GM10248 (cell line): Measurements from ENCODE around the gene FGF14.

Experiments
- CTCF ChIA-PET: fragments of 300-600 bp; sonication (Branson Sonifier 250); formaldehyde crosslinking; extraction: SDS; loops from one replicate; lab custom pipeline; 2021; ENCODE audit warnings: antibody characterized with exemption; lab: Yijun Ruan, JAX
- POLR2A ChIA-PET: fragments of 350-650 bp; sonication (Branson Sonifier 250); formaldehyde crosslinking; extraction: SDS; loops from one replicate; lab custom pipeline; 2020; ENCODE audit warnings: antibody characterized with exemption; lab: Yijun Ruan, JAX
- DNase-seq: peaks from one replicate; pipeline ENCODE4 v3.0.0; 2012; ENCODE audit errors: extremely low spot score
- TF ChIP-seq, protein P1 (sequence below): IDR thresholded peaks from 2 replicates; pipeline ENCODE4 v1.5.1; 2012; ENCODE audit warnings: mild to moderate bottlenecking, low read depth; ENCODE audit errors: extremely low read depth, missing control alignments, control extremely low read depth

FGF14 gene

DNA sequence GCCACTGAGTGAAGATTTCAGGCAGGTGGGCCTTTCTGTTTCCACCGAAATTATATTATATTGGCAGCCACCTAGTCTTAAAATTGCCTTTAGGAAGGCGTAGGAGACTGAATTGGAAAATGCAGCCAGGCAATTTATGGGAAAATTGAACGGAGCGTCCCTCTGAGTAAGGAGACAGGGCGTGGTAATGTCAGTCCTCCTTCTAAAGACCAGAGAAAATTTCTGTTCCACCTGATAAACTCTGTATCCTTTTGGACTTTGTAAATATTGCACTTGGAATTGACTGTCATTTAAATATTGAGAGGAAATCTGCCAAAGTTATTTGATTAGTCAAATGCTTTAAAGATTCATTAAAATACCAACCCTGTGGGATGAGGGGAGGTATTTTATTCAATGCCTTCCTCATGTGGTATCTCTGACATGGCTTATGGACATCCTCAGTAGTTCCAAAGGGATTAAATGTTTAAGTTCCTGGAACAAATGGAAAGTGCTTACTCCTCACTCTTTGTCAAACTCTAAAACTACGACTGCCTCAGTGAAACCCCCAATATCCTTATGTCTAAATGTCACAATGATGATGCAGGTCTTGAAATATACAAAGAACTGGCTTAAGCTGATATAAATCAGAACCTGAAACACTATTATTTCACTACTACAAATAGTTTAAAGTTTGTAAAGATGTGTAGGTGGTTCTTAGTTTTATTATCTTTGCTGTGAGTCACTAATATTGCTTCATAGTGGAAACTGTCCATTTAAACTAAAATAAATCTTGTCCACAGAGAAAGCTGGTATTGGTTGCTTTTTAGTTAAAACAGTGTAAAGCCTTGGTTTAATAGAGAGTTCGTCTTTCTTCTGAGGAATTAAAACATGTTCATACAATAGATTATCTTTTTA lies 203.2 kb downstream of the FGF14 start:
- no peak for DNase-seq
- TF ChIP-seq, protein P1, sequence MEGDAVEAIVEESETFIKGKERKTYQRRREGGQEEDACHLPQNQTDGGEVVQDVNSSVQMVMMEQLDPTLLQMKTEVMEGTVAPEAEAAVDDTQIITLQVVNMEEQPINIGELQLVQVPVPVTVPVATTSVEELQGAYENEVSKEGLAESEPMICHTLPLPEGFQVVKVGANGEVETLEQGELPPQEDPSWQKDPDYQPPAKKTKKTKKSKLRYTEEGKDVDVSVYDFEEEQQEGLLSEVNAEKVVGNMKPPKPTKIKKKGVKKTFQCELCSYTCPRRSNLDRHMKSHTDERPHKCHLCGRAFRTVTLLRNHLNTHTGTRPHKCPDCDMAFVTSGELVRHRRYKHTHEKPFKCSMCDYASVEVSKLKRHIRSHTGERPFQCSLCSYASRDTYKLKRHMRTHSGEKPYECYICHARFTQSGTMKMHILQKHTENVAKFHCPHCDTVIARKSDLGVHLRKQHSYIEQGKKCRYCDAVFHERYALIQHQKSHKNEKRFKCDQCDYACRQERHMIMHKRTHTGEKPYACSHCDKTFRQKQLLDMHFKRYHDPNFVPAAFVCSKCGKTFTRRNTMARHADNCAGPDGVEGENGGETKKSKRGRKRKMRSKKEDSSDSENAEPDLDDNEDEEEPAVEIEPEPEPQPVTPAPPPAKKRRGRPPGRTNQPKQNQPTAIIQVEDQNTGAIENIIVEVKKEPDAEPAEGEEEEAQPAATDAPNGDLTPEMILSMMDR, result no peak
- ChIA-PET POLR2A (no interaction called here), CTCF (no interaction called here)

DNA sequence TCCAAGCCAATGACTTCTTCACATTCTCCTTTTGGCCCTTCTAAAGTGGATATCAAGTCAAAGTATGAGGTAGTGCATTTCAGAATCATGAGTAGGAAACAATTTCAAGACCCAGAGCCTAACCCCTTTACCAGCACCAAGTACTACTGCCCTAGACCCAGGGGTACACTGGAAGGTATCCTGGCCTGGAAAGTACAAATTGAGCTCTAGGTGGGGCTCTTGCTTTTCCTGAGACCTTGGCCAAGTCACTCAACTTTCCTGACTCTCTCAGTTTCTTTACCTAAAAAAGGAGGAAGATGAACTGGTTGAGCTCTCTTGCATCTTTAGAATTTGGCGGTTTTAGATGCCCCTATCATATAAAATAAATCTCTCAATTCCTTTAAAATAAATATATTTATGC lies 204.7 kb downstream of the FGF14 start:
- ChIA-PET CTCF (no interaction called here), POLR2A (no interaction called here)
- TF ChIP-seq, protein P1, result peak; percentile 10
- DNase-seq, result no peak

DNA sequence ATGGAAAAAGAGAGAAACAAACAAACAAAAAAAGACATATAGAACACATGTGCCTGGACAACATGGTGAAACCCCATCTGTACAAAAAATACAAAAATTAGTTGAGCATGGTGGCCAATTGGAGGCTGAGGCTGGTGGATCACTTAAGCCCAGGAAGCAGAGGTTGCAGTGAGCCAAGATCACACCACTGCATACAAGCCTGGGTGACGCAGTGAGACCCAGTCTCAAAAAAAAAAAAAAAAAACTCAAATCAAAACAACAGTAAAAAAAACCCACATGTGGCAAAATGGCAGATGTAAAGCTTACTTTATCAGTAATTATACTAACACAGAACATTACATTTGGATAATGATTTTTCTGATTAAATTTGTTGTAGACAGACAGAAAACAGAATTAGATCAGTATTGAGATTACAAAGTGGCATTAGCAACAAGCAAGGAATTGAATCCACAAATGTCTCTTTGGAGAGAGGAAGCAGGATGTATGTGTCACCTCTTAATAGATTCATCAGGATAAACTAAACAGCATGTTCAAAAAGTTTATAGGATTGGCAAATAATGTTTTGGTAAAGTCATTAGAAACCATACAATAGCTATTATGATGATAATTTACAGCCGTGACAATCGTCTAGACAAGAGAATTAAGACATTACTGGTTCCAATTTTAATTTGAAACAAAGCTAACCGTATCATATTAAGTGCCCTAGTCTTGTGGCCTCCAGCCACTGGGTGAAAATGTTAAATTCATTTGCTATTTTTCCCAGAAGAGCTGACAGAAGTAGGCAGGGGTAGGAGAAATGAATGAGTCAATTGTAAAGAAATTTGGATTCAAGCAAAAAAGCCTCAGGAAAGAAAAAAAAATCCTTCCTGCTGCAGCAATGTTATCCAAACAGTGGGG lies 206.0 kb downstream of the FGF14 start:
- TF ChIP-seq, protein P1, result no peak
- DNase-seq, result no peak
- ChIA-PET POLR2A (no interaction called here), CTCF (interaction anchor here (1.0 kb wide), 1 partner anchor 12 kb away, joined by 3 read pairs; no protein-coding TSS in a partner anchor)

GRCh38 chr13:102192858-102193257 lies 209.0 kb downstream of the FGF14 start:
- ChIA-PET CTCF (interaction anchor here (0.7 kb wide), 1 partner anchor 267 kb away, joined by 3 read pairs; no protein-coding TSS in a partner anchor), POLR2A (no interaction called here)
- TF ChIP-seq, protein P1, result no peak
- no peak for DNase-seq

DNA sequence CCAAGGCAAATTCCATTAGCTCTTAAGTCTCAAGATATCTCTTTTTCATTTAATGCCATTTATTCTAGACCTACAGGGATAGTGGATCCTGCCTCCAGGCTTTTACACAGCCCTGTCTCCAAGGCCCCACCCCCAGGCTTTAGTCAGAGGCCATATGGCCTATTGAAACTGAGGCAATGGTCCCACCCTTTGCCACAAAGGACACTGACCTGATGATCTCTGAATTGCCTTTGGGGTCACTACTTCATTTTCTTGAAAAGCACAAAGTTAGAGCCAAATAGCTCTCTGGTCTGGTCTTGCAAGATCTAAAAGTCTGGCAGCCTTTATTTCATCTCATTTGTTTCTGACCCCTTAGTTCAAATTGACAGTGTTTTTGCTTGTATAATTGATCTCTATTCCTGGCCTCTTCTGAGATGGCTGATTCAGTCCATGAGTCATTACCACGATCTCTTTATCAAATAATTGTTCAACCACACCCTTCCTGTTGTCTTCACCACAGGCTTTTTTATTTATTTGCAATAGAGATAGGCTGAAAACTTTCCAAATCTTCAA lies 209.8 kb downstream of the FGF14 start:
- TF ChIP-seq, protein P1, result no peak
- POLR2A ChIA-PET, result no interaction called here
- DNase-seq, result no peak

GRCh38 chr13:102190930-102191329 lies 210.9 kb downstream of the FGF14 start:
- TF ChIP-seq, protein P1, result no peak
- ChIA-PET CTCF (interaction anchor here (1.2 kb wide), 1 partner anchor 10 kb away, joined by 3 read pairs; no protein-coding TSS in a partner anchor), POLR2A (no interaction called here)
- DNase-seq, result no peak

More for the DNA sequence above, 209.8 kb downstream of the FGF14 start:
- CTCF ChIA-PET, result no interaction called here
